CD4-positive, alpha-beta T cell treated with Interleukin-6 for 4 hours (primary cell): ENCODE results near the gene NFATC2.
"Not testable (repeated sequence)": the region's sequence is repeated elsewhere in the genome, so short reads cannot be mapped to it uniquely, and the experiment has no call there.

ENCODE experiments used
- DNase-seq: peaks from one replicate; pipeline ENCODE4 v3.0.0-alpha.2; 2020; ENCODE audit warnings: mixed read lengths

The NFATC2 gene

DNA sequence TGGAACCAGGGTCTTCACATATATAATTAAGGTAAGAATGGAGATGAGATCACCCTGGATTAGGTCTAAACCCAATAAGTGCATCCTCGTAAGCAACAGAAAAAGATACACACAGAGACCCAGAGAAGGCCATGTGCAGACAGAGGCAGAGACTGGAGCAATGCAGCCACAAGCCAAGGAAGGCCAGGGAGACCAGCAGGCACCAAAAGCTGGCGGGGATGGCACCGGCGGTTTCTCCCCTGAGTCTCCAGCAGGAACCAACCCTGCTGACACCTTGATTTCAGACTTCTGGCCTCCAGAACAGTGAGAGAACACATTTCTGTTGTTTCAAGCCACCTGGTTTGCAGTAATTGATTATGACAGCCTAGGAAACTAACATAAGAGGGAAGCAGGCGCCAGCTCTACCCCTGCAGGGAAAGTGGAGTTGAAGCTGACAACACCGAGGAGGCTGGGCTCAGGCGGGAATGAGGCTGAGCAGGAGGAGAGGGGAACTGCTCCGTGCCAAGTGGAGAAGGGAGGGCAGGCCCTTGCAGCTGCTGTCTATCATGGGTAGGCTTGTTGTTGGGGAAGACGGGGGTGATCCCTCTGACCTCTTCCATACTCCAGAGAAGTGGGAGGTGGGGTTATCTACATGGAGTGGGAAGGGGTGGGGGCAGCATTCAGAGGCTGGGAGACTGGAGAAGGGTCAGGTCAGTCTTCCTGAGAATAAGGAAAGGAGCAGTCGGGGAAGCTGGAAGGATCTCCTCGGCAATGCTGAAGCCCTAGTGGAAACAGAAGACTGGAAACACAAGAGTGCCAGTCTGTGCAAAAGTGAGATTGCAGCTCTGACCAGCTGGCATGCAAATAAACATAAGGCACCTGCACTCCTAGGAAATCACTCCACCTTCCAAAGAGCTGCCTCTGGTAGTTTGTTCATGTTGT is 72.7 kb downstream of the NFATC2 start:
- DNase-seq: no peak

DNA sequence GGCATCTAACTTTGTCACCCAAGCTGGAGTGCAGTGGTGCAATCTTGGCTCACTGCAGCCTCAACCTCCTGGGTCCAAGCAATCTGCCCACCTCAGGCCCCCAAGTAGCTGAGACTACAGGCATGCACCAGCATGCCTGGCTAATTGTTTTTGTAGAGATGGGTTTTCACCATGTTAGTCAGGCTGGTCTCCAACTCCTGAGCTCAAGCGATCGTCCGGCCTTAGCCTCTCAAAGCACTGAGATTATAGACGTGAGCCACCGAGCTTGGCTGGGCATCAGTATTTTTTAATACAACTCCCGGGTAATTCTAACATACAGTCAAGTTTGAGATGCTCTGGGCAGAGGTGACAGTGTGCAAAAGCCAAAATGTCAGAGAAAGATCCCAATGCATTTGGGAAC is 73.5 kb downstream of the NFATC2 start:
- DNase-seq: no peak

- no peak for DNase-seq
Observed at GRCh38 chr20:51468636-51469035, 73.9 kb downstream of the NFATC2 start.

- no peak for DNase-seq
Observed at GRCh38 chr20:51467956-51468626, 74.4 kb downstream of the NFATC2 start.

DNA sequence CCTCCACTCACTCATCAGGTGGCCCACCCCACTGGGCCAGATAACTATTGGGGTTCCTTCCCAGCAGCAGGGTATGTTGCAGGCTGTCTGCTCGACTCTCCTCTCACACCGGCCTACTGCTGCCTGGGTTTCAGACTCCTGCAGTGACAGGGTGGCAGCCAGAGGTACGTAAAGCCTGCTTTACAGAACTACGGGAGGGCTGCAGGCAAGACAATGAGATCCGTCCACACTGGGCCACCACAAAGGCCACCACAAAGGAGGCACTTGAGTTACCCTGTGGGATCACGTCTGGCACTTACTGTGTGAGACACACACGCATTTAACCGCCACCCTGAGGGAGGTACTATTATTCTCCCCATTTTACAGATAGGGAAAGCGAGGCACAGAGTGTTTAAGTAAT is 78.5 kb downstream of the NFATC2 start:
- no peak for DNase-seq

- no peak for DNase-seq
Observed at GRCh38 chr20:51463560-51463959, 79.0 kb downstream of the NFATC2 start.

GRCh38 chr20:51462566-51463276 is 79.8 kb downstream of the NFATC2 start:
- DNase-seq: no peak

GRCh38 chr20:51461846-51462245 is 80.7 kb downstream of the NFATC2 start:
- not testable (repeated sequence) for DNase-seq

DNA sequence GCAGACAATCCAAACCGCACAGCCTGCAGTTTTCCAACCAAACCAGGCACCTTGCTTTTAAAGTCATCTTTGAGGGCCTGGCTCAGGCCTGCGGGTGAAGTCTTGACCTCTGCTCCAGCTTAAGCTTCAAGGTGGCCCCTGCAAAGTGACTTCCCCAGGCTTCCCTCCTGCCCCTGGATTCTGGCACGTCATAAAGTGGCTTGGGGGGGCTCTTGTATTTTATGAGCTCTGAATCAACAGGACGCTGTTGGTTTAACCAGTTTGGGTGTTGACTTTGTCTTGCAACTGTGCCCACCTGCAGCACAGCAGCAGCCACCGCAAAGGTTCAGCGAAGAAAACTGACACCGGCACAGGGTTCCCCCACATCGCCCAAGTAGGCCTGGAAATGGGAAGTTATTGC is 81.2 kb downstream of the NFATC2 start:
- no peak for DNase-seq

DNA sequence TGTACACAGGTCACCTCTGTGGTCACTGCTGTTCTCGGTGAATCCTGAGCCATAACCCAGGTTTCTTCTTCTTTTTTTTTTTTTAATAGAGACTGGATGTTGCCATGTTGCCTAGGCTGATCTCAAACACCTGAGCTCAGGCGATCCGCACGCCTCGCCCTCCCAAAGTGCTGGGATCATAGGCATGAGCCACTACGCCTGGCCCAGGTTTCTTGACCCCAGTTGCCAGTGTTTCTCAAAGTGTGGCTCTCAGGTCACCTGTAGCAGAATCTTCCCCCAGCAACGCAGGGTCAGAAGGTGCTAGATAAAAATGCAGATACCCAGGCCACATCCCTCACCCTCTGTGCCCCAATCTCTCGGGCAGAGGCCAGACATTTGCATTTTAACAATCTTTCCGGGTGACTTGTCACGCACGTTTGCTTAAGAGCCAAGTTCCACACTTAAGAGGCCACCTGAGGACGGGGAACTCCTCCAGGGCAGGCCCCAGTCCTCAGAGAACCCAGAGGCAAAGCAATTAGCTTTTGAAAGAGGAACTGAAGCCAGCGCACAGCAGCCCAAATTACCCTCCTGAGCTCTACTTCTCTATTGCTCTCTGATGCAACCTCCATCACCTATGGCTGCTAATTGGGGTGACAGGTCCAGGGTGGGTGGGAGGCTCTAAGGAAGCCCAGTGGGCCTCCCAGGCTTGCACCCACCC is 81.8 kb downstream of the NFATC2 start:
- no peak for DNase-seq

GRCh38 chr20:51460163-51460562 is 82.4 kb downstream of the NFATC2 start:
- DNase-seq: no peak

DNA sequence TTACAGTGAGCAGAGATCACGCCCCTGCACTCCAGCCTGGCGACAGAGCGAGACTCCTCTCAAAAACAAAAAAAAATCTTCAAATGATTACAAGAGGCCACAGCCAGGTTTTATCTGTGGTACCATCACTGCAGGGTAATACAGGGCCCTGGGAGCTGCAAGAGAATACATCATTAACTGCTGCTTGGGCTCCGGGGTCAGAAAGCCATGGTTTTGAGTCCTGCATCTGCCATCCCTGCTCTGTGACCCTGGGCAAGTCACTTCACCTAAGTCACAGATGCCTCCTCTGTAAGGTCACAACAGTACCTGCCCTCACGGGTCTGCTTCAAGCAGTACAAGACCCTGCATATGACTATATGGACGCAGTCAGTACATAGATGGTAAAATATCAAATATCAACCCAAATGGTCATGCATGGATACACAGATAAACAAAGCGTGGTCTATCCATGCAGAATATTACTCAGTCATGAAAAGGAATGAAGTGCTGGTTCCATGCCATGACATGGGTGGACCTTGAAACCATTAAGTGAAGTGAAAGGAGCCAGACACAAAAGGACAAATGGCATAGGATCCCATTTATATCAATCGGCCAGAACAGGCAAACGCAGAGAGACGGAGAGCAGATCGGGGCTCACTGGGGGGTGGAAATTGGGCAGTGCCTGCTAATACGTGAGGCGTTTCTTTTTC is 83.6 kb downstream of the NFATC2 start:
- no peak for DNase-seq

DNA sequence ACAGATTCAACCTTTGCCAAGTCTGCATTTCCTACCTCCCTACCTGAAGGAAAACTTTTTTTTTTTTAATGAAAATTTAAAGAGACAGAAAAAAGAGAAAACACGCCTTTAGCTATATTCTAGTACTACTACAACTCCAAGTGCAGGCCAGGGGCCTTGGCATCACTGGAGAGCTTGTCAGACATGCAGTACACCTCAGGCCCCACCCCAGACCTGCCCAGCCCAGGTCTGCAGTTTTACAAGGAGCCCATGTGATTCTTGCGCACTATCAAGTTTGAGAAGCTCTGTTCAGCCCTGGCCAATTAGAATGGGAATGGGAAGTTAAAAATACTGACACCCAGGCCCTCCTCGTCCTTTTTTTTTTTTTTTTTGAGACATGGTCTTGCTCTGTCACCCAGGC is 85.0 kb downstream of the NFATC2 start:
- no peak for DNase-seq

DNA sequence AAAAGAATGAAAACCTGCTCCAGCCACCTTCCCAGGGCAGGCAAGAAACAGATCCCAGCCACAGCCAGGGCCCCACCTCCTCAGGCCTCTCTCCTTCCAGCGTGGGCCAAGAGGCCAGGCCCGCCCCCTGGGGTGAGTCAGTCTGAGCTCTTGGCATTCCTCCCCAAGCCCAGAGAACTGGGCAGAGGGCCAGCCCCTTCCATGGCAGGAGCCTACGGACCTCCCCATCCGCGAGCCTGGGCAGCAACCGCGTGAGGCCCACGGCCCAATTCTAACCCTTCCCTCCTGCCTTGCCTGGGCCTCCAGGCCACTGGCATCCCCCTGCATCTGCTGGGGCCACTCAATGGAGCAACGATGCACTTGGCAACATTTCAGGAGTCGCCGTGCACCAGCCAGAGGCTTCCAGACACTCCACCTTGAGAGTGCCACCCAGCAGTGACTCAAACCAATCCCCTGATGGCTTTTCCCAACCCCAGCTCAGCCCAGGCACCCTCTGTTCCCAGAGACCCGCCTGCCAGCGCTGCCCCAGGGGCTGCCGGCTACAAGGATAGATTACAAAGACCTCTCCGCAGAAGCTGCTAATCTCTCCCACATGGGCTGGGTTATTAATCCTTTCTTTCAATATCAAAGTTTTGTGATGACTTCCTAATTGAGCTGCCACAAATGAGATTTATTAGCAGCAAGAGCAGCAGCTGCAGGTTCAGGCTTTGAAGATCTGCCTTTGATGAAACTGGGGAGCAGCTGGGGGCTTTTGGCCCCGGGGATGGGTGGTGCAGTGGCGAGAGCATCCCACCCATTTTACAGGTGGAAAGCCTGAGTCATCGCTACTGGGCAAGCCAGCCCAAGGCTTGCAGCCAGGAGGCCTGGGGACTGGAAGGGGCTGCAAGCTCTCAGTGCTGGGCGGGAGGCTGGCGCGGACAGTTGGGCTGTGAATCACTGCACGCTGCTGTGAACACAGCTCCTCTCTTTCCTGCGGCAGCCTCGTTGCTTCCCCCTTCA is 85.7 kb downstream of the NFATC2 start:
- DNase-seq: peak; percentile 19

DNA sequence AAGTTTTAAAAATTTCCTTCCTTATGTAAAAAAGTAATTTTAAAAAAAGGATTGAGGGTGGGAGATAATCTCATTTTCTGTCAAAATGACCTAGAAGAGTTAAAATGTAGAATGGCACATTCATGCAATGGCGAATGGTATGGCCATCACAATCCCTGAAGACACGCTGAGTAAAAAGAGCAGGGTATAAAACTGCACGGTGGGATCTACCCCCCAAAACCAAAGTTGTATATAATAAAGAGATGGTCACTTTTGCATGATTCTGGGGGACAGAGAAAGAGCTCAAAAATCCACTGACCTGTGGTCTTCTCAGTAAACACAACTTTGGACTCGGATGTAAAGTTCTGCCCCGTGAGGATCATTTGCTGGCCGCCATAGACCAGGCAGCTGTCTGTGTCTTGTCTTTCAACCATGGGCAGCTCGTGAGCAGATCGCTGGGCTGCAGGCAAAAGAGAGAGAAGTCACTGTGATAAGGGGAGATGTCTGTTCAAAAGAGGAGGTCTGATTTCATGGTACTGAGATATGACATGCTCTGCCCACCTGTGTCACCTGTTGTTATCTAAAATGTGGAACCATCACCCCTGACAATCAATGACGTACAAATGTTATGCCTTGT is 88.2 kb downstream of the NFATC2 start:
- no peak for DNase-seq

DNA sequence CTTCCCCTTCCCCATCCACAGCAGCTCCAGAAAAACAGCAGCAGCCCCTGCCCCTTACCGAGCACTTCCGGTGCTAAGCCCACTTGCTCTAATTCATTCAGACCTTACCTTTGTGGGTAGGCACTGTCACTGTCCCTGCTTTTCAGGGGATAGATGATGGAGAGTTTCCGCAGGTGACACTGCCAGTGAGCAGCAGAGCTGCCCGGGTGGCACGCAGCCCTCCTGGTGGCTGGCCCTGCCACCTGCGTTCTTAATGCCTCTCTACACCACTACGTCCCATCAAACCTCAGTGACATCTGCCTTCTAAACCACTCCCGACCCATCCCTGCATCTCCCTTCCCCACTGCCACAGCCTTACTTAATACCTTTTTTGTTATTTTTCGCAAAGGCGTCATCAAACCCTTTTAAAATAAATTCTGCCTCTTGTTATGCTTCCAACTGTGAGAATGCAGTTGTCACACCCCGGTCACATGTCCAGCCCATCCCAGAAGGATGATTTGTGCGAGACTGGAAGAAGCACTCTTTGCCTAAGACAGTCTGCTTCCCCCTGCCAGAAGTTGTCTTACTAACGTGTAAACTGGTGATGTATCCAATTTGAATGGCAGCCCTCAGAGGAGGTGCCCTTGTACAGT is 89.7 kb downstream of the NFATC2 start:
- no peak for DNase-seq

- DNase-seq: no peak
Observed at GRCh38 chr20:51452091-51452613, 90.4 kb downstream of the NFATC2 start.

GRCh38 chr20:51451484-51451883 is 91.0 kb downstream of the NFATC2 start:
- DNase-seq: no peak

DNA sequence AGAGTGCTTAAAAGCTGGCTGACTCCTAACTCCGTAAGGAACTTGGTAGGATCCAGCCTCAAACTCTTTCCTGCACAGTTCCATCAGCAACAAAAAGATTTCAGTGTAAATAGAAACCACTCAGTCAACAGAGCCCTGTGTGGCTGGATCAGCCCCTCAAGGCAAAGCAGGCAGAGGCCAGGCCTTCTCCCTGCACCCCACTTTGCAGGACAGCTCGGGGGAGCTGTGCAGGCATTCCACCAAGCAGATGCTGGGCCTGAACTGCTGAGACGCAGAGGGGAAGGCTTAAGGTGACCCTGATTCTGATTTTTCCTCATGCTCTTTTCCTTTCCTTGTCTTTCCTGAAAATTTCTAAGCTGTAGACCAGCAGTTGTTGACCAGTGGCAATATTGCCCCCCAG is 91.5 kb downstream of the NFATC2 start:
- no peak for DNase-seq

DNA sequence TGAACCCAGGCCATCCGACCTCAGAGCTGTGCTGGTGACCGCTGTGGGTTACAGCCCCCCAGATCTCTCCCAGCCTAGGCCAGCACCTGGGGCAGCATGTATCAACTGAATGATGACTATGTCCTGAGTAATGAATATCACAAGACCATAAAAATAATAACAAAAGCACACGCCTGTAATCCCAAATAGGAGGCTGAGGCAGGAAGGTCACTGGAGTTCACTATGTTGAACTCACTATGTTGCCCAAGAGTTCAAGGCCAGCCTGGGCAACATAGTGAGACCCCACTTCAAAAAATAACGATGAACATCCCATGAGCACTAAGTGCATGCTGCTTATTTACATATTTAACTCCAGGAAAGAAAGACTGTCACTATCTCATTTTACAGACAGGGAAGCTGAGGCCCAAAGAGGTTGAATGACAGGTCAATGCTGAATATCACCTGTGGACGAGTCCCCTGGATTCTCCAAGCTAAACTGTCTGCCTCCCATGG is 92.3 kb downstream of the NFATC2 start:
- no peak for DNase-seq
